Caco-2 (cell line): ENCODE results near the gene TMEM184C. TPM values are rescaled to one million over a fixed set of nuclear protein-coding genes. Genes with fewer than 3 reads are reported as not detected.

Experiments
- BruUV-seq: library from RNA; stranded (reverse); fragments of 400-500 nt; replicated peaks from 2 replicates; lab custom pipeline; 2021; lab: Mats Ljungman, UMichigan
- CTCF ChIA-PET: fragments of 300-600 bp; sonication (Branson Sonifier 250); formaldehyde crosslinking; loops from one replicate; lab custom pipeline; 2022; ENCODE audit warnings: antibody characterized with exemption; lab: Charles Lee
- POLR2A ChIA-PET: fragments of 300-600 bp; sonication (Branson Sonifier 250); formaldehyde crosslinking; loops from one replicate; lab custom pipeline; 2022; ENCODE audit warnings: antibody characterized with exemption; lab: Charles Lee
- DNase-seq, 2 experiments: peaks; one replicate each; pipeline versions ENCODE4 v3.0.0 to v3.0.0-alpha.2; 2020 to 2022
- H3K27me3 ChIP-seq: replicated peaks from 2 replicates; pipeline ENCODE4 v1.6.0; 2011; ENCODE audit warnings: low read length; ENCODE audit not compliant: control insufficient read depth, insufficient read depth
- H3K36me3 ChIP-seq: 2 replicates; pipeline ENCODE4 v1.5.1; 2011; ENCODE audit warnings: low read length; ENCODE audit not compliant: control insufficient read depth, insufficient read depth
- H3K4me1 ChIP-seq: fragments of 250-450 bp; sonication (Bioruptor Pico); 2 replicates; pipeline ENCODE4 v1.5.1; 2020; ENCODE audit warnings: mild to moderate bottlenecking
- H3K4me3 ChIP-seq: 2 replicates; pipeline ENCODE4 v1.5.1; 2011; ENCODE audit warnings: low read depth, mild to moderate bottlenecking, control low read depth, low read length
- H3K9me3 ChIP-seq: fragments of 250-450 bp; sonication (Bioruptor Pico); 2 replicates; pipeline ENCODE4 v1.5.1; 2020; ENCODE audit warnings: mild to moderate bottlenecking, moderate library complexity
- H3K27ac Mint-ChIP-seq: one replicate; pipeline ENCODE4 v1.8.0; 2022; ENCODE audit warnings: mixed read lengths; ENCODE audit not compliant: unreplicated experiment
- H3K27me3 Mint-ChIP-seq: one replicate; pipeline ENCODE4 v1.8.0; 2022; ENCODE audit warnings: mixed read lengths; ENCODE audit not compliant: insufficient read depth, unreplicated experiment
- H3K36me3 Mint-ChIP-seq: one replicate; pipeline ENCODE4 v1.8.0; 2022; ENCODE audit warnings: mild to moderate bottlenecking, mixed read lengths; ENCODE audit not compliant: insufficient read depth, unreplicated experiment
- H3K4me1 Mint-ChIP-seq: one replicate; pipeline ENCODE4 v1.8.0; 2022; ENCODE audit warnings: low read depth, mixed read lengths; ENCODE audit not compliant: unreplicated experiment
- H3K4me3 Mint-ChIP-seq: one replicate; pipeline ENCODE4 v1.8.0; 2022; ENCODE audit warnings: mild to moderate bottlenecking, moderate library complexity, mixed read lengths; ENCODE audit not compliant: unreplicated experiment
- H3K9me3 Mint-ChIP-seq: one replicate; pipeline ENCODE4 v1.8.0; 2022; ENCODE audit warnings: mixed read lengths; ENCODE audit not compliant: unreplicated experiment
- CTCF ChIP-seq, 2 experiments: fragments of 200-600 bp in 1 of 2; IDR thresholded peaks; 1 replicate in 1 of 2; 2 replicates in 1 of 2; pipeline versions ENCODE4 v1.5.1 to v1.8.0; 2011 to 2022; ENCODE audit warnings: antibody characterized with exemption in 1 of 2, control low read depth in 1 of 2, inconsistent platforms in 1 of 2, low read depth in 1 of 2, low read length in 1 of 2, mild to moderate bottlenecking in 1 of 2, moderate library complexity in 1 of 2; ENCODE audit not compliant: insufficient read depth in 1 of 2, severe bottlenecking in 1 of 2, unreplicated experiment in 1 of 2
- intact Hi-C: fragments of 100-400 bp; cut with micrococcal nuclease; formaldehyde crosslinking; loops from one replicate; pipeline ENCODE4 v1.10.0; 2022; ENCODE audit not compliant: unreplicated experiment
- total RNA-seq: library from RNA; stranded (reverse); gene quantifications from 2 replicates; pipeline ENCODE4 v1.2.3, GENCODE V29; 2022

Gene TMEM184C
- total RNA-seq, 1 experiment from 2014 or later = 36.2 TPM

GRCh38 chr4:147625733-147626132 lies 8.5 kb downstream of the TMEM184C start:
- H3K36me3 Mint-ChIP-seq = peaks cover 44% of the 10 kb centered on the region
- no peaks in the 10 kb centered on the region for H3K9me3 Mint-ChIP-seq
- H3K4me1 ChIP-seq = no peaks in the 10 kb centered on the region
- no peak overlapping the region for H3K4me3 ChIP-seq
- TF ChIP-seq CTCF (IDR thresholded peaks at IDR 0.05; ENCODE audit: insufficient read depth in 1 of 2, low read depth in 1 of 2, low read length in 1 of 2, severe bottlenecking in 1 of 2, unreplicated experiment in 1 of 2) = no peak
- ChIA-PET POLR2A (no interaction called here), CTCF (interaction anchor here (1.7 kb wide), 1 partner anchor 241 kb away, joined by 7 read pairs; no protein-coding TSS in a partner anchor)
- H3K4me3 Mint-ChIP-seq = no peak overlapping the region
- H3K27ac Mint-ChIP-seq = no peak overlapping the region
- no peak for DNase-seq
- intact Hi-C loops = no loop called here
- H3K27me3 ChIP-seq = no peaks in the 10 kb centered on the region
- no peaks in the 10 kb centered on the region for H3K27me3 Mint-ChIP-seq
- no peaks in the 10 kb centered on the region for H3K9me3 ChIP-seq
- no TSS peak for BruUV-seq
- H3K36me3 ChIP-seq = no peaks in the 10 kb centered on the region; the same call in 1 of the 2 replicates
- no peaks in the 10 kb centered on the region for H3K4me1 Mint-ChIP-seq

- no peaks in the 10 kb centered on the region for H3K4me1 Mint-ChIP-seq
- intact Hi-C loops = no loop called here
- no peak overlapping the region for H3K27ac Mint-ChIP-seq
- no TSS peak for BruUV-seq
- H3K9me3 Mint-ChIP-seq = no peaks in the 10 kb centered on the region
- POLR2A ChIA-PET = no interaction called here
- H3K4me3 Mint-ChIP-seq = no peak overlapping the region
- no peak for DNase-seq
- no peak for TF ChIP-seq CTCF (IDR thresholded peaks at IDR 0.05; ENCODE audit: insufficient read depth in 1 of 2, low read depth in 1 of 2, low read length in 1 of 2, severe bottlenecking in 1 of 2, unreplicated experiment in 1 of 2)
- no peaks in the 10 kb centered on the region for H3K4me1 ChIP-seq
- H3K9me3 ChIP-seq = no peaks in the 10 kb centered on the region
- no peak overlapping the region for H3K4me3 ChIP-seq
- peaks cover 40% of the 10 kb centered on the region for H3K36me3 Mint-ChIP-seq
- H3K36me3 ChIP-seq = no peaks in the 10 kb centered on the region
- no peaks in the 10 kb centered on the region for H3K27me3 ChIP-seq
- H3K27me3 Mint-ChIP-seq = no peaks in the 10 kb centered on the region
- CTCF ChIA-PET = no interaction called here
Observed at GRCh38 chr4:147626903-147627302, 9.7 kb downstream of the TMEM184C start.

- Histone ChIP-seq H3K9me3 (no peaks in the 10 kb centered on the region), H3K27me3 (no peaks in the 10 kb centered on the region), H3K4me3 (no peak overlapping the region), H3K4me1 (no peaks in the 10 kb centered on the region), H3K36me3 (no peaks in the 10 kb centered on the region)
- no peaks in the 10 kb centered on the region for H3K4me1 Mint-ChIP-seq
- CTCF ChIA-PET = no interaction called here
- POLR2A ChIA-PET = no interaction called here
- H3K4me3 Mint-ChIP-seq = no peak overlapping the region
- BruUV-seq = no TSS peak
- DNase-seq = no peak
- no peak for TF ChIP-seq CTCF (IDR thresholded peaks at IDR 0.05; ENCODE audit: insufficient read depth in 1 of 2, low read depth in 1 of 2, low read length in 1 of 2, severe bottlenecking in 1 of 2, unreplicated experiment in 1 of 2)
- no peaks in the 10 kb centered on the region for H3K27me3 Mint-ChIP-seq
- H3K9me3 Mint-ChIP-seq = no peaks in the 10 kb centered on the region
- peaks cover 35% of the 10 kb centered on the region for H3K36me3 Mint-ChIP-seq
- no peak overlapping the region for H3K27ac Mint-ChIP-seq
- intact Hi-C loops = no loop called here
Observed at GRCh38 chr4:147628415-147628814, 11.2 kb downstream of the TMEM184C start.
